Measurements from ENCODE around the gene REN.

DNA sequence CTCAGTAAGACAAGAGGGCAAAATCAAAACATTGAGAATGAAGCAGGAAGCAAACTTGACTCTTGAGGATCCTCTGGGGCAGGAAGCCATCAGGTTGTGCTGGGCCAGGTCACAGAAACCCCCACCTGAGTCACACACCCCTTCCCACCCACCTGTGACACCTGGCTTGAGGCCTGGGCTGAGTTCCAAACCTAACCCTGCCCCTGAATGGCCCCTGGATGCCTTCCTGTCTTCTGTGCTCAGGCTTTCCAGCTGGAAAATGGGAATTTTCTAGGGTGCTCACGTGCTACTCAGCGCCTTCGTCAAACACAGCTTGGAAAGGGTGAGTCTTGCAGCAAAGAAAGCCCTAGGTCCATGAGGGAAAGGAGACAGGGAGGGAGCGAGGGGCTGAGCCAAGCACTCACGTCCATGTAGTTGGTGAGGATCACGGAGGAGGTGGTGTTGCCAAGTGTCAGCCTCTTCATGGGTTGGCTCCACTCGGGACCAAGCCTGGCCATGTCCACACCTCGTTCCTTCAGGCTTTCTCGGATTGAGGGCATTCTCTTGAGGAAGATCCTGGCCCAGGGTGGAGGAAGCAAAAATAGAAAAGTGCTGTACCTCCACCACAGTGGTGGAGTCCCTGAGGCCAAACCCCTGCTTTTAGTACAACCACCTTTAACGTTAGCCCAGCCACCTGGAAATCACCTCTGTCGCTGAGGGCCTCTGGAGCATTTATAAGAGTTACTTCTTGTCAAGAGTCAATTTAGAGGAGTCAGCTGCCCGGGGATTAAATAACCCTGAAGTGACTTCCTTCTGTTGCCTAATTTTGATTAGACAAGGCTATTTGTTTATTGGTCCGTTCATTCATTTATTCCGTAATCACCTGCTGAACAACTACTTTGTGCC is 4.3 kb downstream of the REN start:
- no peak for TF ChIP-seq POLR2AphosphoS5 (IDR thresholded peaks at IDR 0.05; ENCODE audit: low read depth, low read length)
- TF ChIP-seq SIN3A (conservative IDR thresholded peaks at IDR 0.05 in 1 of 2, IDR thresholded peaks at IDR 0.05 in 1 of 2; ENCODE audit: low read depth in 1 of 2, low read length in 2 of 2): no peak
- no peak for TF ChIP-seq EP300 (IDR thresholded peaks at IDR 0.05; ENCODE audit: borderline replicate concordance in 1 of 2, low read depth in 2 of 2, low read length in 2 of 2)
- TF ChIP-seq, protein P1, sequence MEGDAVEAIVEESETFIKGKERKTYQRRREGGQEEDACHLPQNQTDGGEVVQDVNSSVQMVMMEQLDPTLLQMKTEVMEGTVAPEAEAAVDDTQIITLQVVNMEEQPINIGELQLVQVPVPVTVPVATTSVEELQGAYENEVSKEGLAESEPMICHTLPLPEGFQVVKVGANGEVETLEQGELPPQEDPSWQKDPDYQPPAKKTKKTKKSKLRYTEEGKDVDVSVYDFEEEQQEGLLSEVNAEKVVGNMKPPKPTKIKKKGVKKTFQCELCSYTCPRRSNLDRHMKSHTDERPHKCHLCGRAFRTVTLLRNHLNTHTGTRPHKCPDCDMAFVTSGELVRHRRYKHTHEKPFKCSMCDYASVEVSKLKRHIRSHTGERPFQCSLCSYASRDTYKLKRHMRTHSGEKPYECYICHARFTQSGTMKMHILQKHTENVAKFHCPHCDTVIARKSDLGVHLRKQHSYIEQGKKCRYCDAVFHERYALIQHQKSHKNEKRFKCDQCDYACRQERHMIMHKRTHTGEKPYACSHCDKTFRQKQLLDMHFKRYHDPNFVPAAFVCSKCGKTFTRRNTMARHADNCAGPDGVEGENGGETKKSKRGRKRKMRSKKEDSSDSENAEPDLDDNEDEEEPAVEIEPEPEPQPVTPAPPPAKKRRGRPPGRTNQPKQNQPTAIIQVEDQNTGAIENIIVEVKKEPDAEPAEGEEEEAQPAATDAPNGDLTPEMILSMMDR (IDR thresholded peaks at IDR 0.05; ENCODE audit: control extremely low read depth in 1 of 3, insufficient read depth in 1 of 3, low read depth in 1 of 3, low read length in 3 of 3): no peak
- TF ChIP-seq, protein P2, sequence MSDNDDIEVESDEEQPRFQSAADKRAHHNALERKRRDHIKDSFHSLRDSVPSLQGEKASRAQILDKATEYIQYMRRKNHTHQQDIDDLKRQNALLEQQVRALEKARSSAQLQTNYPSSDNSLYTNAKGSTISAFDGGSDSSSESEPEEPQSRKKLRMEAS (IDR thresholded peaks at IDR 0.05): no peak
- TF ChIP-seq TAF1 (IDR thresholded peaks at IDR 0.05; ENCODE audit: low read depth, low read length): no peak
- no peak for TF ChIP-seq GABPA (IDR thresholded peaks at IDR 0.05; ENCODE audit: borderline replicate concordance, insufficient read depth, low read length)
- TF ChIP-seq SRF (IDR thresholded peaks at IDR 0.05; ENCODE audit: low read depth, low read length): no peak
- TF ChIP-seq, protein P3, sequence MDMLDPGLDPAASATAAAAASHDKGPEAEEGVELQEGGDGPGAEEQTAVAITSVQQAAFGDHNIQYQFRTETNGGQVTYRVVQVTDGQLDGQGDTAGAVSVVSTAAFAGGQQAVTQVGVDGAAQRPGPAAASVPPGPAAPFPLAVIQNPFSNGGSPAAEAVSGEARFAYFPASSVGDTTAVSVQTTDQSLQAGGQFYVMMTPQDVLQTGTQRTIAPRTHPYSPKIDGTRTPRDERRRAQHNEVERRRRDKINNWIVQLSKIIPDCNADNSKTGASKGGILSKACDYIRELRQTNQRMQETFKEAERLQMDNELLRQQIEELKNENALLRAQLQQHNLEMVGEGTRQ (IDR thresholded peaks at IDR 0.05; ENCODE audit: low read length): no peak
